Activated naive CD8-positive, alpha-beta T cell treated with anti-CD3 and anti-CD28 coated beads, Interleukin-2, amount 50 U/mL, for 24 hours (primary cell): ENCODE measurements around the gene LLGL2.

Experiments
- ATAC-seq: fragments of 150-1000 bp; cut with Tn5 transposase; one replicate; pipeline ENCODE4 v1.10.0; 2021
- DNase-seq: peaks from one replicate; pipeline ENCODE4 v3.0.0; 2021
- H3K27ac Mint-ChIP-seq: one replicate; pipeline ENCODE4 v1.8.0; 2021; ENCODE audit warnings: mild to moderate bottlenecking, mixed read lengths
- H3K27me3 Mint-ChIP-seq: one replicate; pipeline ENCODE4 v1.8.0; 2021; ENCODE audit warnings: mixed read lengths
- H3K36me3 Mint-ChIP-seq: one replicate; pipeline ENCODE4 v1.8.0; 2021; ENCODE audit warnings: low read depth, mixed read lengths
- H3K4me1 Mint-ChIP-seq: one replicate; pipeline ENCODE4 v1.8.0; 2021; ENCODE audit warnings: mixed read lengths
- H3K4me3 Mint-ChIP-seq: one replicate; pipeline ENCODE4 v1.8.0; 2021; ENCODE audit warnings: mild to moderate bottlenecking, moderate library complexity, mixed read lengths
- H3K9me3 Mint-ChIP-seq: one replicate; pipeline ENCODE4 v1.8.0; 2021; ENCODE audit warnings: mixed read lengths

LLGL2 gene

GRCh38 chr17:75553295-75554110 lies 28.0 kb downstream of the LLGL2 start:
- Mint-ChIP-seq H3K9me3 (no peaks in the 10 kb centered on the region), H3K4me1 (no peaks in the 10 kb centered on the region), H3K27ac (no peak overlapping the region), H3K27me3 (no peaks in the 10 kb centered on the region), H3K4me3 (no peak overlapping the region), H3K36me3 (no peaks in the 10 kb centered on the region)
- ATAC-seq (no peak), DNase-seq (no peak)

DNA sequence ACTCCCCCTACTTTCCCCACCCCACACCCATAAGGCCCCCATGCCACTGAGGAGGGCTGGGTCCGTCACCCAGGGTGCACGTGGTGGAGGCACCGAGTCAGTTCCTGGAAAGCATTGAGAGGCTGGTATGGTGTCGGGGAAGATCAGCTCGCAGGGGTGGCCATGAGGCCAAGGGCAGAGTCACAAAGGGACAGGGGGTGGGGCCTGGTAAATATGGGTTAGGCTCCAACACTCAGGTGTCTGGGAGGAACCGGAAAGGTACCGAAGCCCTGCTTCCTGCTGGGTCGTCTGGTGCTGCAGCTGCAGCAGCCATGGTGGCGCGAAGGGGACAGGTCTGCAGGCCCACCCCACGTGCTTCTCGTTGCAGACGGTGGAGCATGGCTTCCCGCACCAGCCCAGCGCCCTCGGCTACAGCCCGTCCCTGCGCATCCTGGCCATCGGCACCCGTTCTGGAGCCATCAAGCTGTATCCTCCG lies 30.2 kb downstream of the LLGL2 start:
- Mint-ChIP-seq H3K27ac (no peak overlapping the region), H3K36me3 (no peaks in the 10 kb centered on the region), H3K4me1 (no peaks in the 10 kb centered on the region), H3K4me3 (no peak overlapping the region), H3K27me3 (no peaks in the 10 kb centered on the region), H3K9me3 (no peaks in the 10 kb centered on the region)
- ATAC-seq, result no peak
- no peak for DNase-seq

- Mint-ChIP-seq H3K4me1 (no peaks in the 10 kb centered on the region), H3K4me3 (no peak overlapping the region), H3K27me3 (no peaks in the 10 kb centered on the region), H3K36me3 (no peaks in the 10 kb centered on the region), H3K9me3 (no peaks in the 10 kb centered on the region), H3K27ac (no peak overlapping the region)
- ATAC-seq, result no peak
- no peak for DNase-seq
These were observed 31.8 kb downstream of the LLGL2 start for GRCh38 chr17:75557075-75557851.

DNA sequence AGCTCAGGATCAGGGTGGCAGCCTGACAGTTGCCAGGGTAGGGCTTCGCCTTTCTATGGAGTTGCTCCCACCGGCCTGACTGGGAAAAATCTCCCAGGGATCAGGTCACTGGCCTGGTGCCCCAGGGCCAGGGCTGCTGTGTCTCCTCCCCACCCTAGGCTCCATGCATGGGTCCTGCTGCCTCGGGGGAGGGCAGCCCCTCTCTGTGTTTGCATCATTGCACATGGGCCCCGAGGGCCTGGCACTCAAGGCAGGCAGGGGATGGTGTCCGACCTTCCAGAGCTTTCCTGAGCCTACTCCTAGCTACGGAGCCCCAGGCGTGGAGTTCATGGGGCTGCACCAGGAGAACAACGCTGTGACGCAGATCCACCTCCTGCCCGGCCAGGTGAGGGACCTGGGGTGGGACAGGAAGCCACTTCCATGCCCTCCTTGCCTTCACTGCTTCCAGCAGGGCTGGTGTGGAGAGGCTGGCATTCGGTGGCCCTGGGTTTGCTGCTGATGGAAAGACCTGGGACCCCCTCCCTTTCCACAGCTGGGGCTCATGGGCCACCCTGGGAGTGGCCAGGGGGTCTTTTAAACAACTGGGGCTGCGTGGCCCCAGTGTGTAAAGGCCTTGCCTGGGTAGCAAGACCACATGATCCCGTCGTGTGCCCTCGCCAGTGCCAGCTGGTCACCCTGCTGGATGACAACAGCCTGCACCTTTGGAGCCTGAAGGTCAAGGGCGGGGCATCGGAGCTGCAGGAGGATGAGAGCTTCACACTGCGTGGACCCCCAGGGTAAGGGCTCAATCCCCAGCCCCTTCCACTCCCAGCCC lies 32.6 kb downstream of the LLGL2 start:
- H3K27me3 Mint-ChIP-seq, result no peaks in the 10 kb centered on the region
- H3K4me3 Mint-ChIP-seq, result no peak overlapping the region
- H3K4me1 Mint-ChIP-seq, result no peaks in the 10 kb centered on the region
- no peaks in the 10 kb centered on the region for H3K36me3 Mint-ChIP-seq
- H3K9me3 Mint-ChIP-seq, result no peaks in the 10 kb centered on the region
- ATAC-seq (no peak), DNase-seq (no peak)
- H3K27ac Mint-ChIP-seq, result no peak overlapping the region

- H3K27ac Mint-ChIP-seq, result no peak overlapping the region
These were observed 33.4 kb downstream of the LLGL2 start for GRCh38 chr17:75558666-75559530.

GRCh38 chr17:75559958-75560533 lies 34.5 kb downstream of the LLGL2 start:
- H3K27me3 Mint-ChIP-seq, result no peaks in the 10 kb centered on the region
- H3K4me3 Mint-ChIP-seq, result no peak overlapping the region
- H3K4me1 Mint-ChIP-seq, result no peaks in the 10 kb centered on the region
- no peak for ATAC-seq
- no peak for DNase-seq
- H3K27ac Mint-ChIP-seq, result no peak overlapping the region
- no peaks in the 10 kb centered on the region for H3K36me3 Mint-ChIP-seq
- H3K9me3 Mint-ChIP-seq, result no peaks in the 10 kb centered on the region

More at GRCh38 chr17:75558666-75559530, 33.4 kb downstream of the LLGL2 start:
- ATAC-seq (no peak), DNase-seq (no peak)
- Mint-ChIP-seq H3K4me3 (no peak overlapping the region), H3K27me3 (no peaks in the 10 kb centered on the region), H3K36me3 (no peaks in the 10 kb centered on the region), H3K9me3 (no peaks in the 10 kb centered on the region), H3K4me1 (no peaks in the 10 kb centered on the region)

DNA sequence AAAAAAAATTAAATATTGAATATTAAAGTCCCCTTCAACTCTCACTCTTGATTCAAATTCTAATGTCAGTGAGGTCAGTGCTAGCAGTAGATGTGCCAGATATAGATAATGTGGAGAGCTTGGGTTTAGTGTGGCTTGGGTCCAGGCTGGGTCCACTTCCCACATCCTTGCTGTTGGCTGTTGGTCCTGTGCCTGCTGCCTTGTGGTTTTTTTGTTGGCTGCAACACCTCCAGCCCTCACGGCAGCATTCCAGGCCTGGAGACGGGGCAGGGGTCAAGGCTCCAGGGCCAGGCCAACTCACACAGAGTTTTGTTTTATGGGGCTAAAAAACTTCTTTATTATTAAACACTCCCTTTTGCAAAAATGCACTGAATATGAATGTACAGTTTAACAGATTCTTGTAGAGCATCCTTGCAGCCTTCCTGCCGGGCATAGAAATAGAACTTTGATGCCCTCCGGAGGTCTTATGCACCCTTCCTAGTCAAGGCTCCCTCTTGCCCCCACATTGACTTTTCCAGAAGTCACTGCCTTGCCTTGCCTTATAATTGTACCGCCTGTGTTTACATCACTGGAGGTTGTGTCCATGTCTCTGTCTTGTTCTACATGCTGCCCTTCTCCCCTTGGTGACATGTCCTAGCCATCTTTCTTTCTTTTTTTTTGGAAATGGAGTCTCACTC lies 36.6 kb downstream of the LLGL2 start:
- DNase-seq (no peak), ATAC-seq (no peak)
- Mint-ChIP-seq H3K27me3 (no peaks in the 10 kb centered on the region), H3K27ac (no peak overlapping the region), H3K36me3 (no peaks in the 10 kb centered on the region), H3K9me3 (no peaks in the 10 kb centered on the region), H3K4me3 (no peak overlapping the region), H3K4me1 (no peaks in the 10 kb centered on the region)

DNA sequence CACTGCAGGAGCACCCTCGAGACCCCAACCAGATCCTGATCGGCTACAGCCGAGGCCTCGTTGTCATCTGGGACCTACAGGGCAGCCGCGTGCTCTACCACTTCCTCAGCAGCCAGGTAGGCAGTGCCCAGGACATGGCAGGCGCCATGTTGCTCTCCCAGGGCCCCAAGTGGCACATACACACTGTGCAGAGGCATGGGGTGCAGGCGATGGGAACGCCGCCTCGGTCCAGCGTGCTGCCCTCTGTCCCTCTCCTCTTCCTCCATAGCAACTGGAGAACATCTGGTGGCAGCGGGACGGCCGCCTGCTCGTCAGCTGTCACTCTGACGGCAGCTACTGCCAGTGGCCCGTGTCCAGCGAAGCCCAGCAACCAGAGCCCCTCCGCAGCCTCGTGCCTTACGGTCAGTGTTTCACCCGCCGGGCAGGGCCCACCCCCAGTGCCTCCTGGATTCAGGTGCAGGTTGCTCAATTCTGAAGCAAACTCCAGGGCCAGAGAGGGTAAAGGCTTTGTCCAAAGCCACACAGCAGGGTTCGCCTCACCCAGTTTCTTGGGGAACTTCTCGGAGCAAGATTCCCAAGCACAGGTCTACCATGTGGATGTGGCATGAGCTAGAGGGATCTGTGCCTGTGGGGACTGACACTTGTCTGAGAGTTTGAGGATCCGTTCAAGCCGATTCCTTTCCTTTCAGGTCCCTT lies 37.7 kb downstream of the LLGL2 start:
- Mint-ChIP-seq H3K36me3 (no peaks in the 10 kb centered on the region), H3K27me3 (no peaks in the 10 kb centered on the region), H3K4me1 (no peaks in the 10 kb centered on the region), H3K27ac (no peak overlapping the region), H3K4me3 (no peak overlapping the region), H3K9me3 (no peaks in the 10 kb centered on the region)
- ATAC-seq (no peak), DNase-seq (no peak)

- H3K27me3 Mint-ChIP-seq, result no peaks in the 10 kb centered on the region
- ATAC-seq (no peak), DNase-seq (no peak)
- H3K4me3 Mint-ChIP-seq, result no peak overlapping the region
- H3K36me3 Mint-ChIP-seq, result no peaks in the 10 kb centered on the region
- H3K27ac Mint-ChIP-seq, result no peak overlapping the region
- no peaks in the 10 kb centered on the region for H3K4me1 Mint-ChIP-seq
- H3K9me3 Mint-ChIP-seq, result no peaks in the 10 kb centered on the region
These were observed 38.7 kb downstream of the LLGL2 start for GRCh38 chr17:75564195-75564594.

GRCh38 chr17:75565066-75565465 lies 39.6 kb downstream of the LLGL2 start:
- DNase-seq (no peak), ATAC-seq (no peak)
- H3K4me3 Mint-ChIP-seq, result no peak overlapping the region
- no peaks in the 10 kb centered on the region for H3K36me3 Mint-ChIP-seq
- H3K27me3 Mint-ChIP-seq, result no peaks in the 10 kb centered on the region
- no peaks in the 10 kb centered on the region for H3K4me1 Mint-ChIP-seq
- H3K27ac Mint-ChIP-seq, result no peak overlapping the region
- H3K9me3 Mint-ChIP-seq, result no peaks in the 10 kb centered on the region

DNA sequence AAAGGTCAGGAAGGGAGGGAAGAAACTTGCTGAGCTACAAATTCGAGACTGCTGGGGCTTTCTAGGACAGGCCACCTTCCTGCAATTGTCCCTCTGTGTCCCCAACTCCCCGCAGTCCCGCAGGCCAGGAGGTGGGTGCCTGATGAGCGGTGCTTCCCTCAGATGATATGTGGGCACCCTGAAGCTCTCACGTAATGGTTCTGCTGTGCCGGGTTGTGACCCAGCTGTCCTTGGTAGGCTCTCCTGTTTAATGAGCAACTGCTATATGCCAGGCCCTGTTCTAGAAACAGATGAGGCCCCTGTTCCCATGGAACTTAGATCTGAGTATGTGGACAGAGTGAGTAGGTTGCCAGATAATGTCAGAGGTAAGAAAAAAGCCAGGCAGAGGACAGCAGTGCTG lies 40.1 kb downstream of the LLGL2 start:
- no peak overlapping the region for H3K27ac Mint-ChIP-seq

DNA sequence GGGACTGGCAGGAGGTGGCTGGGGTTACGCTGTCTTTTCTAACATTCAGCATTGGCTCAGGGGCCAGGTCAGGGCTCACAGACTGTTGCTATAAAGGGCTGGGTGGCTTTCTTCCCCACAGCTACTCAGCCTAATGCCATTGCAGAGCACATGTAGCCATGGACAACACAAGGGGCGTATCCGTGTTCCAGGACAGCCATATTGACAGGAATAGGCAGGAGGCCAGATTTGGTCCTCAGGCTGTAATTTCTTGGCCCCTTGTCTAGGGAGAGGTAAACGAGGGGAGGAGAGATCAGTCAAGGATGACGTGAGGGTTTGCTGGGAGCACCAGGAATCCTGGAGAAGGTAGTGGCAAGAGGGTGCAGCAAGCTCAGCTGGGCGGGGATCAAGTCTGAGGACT lies 40.9 kb downstream of the LLGL2 start:
- no peak overlapping the region for H3K27ac Mint-ChIP-seq
- no peak for ATAC-seq
- H3K27me3 Mint-ChIP-seq, result no peaks in the 10 kb centered on the region
- no peak for DNase-seq
- no peaks in the 10 kb centered on the region for H3K9me3 Mint-ChIP-seq
- H3K36me3 Mint-ChIP-seq, result no peaks in the 10 kb centered on the region
- no peaks in the 10 kb centered on the region for H3K4me1 Mint-ChIP-seq
- H3K4me3 Mint-ChIP-seq, result no peak overlapping the region

More for the DNA sequence above, 40.1 kb downstream of the LLGL2 start:
- no peaks in the 10 kb centered on the region for H3K9me3 Mint-ChIP-seq
- no peaks in the 10 kb centered on the region for H3K4me1 Mint-ChIP-seq
- DNase-seq (no peak), ATAC-seq (no peak)
- H3K36me3 Mint-ChIP-seq, result no peaks in the 10 kb centered on the region
- H3K27me3 Mint-ChIP-seq, result no peaks in the 10 kb centered on the region
- no peak overlapping the region for H3K4me3 Mint-ChIP-seq

DNA sequence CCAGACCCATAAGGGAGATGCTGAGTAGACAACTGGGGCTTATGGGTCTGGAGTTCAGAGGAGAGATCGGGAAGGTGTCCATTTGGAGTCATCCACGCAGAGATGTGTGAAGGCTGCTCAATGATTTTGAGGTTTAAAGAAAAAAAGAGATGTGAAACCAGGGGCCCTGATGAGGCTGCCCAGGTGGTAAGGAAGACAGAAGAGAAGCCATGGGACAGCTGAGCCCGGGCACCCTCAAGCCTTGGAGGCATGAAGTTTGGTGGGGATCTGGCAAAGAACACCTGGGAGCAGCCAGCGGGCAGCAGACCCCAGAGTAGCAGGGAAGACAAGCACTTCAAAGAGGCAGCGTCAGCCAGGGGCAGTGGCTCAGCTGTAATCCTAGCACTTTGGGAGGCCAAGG lies 41.3 kb downstream of the LLGL2 start:
- Mint-ChIP-seq H3K4me3 (no peak overlapping the region), H3K27me3 (no peaks in the 10 kb centered on the region), H3K9me3 (no peaks in the 10 kb centered on the region), H3K36me3 (no peaks in the 10 kb centered on the region), H3K4me1 (no peaks in the 10 kb centered on the region), H3K27ac (no peak overlapping the region)
- ATAC-seq (no peak), DNase-seq (no peak)
